ENCODE results near the gene KDM5B.

GRCh38 chr1:202703191-202703590 lies 105.0 kb downstream of the KDM5B start:
- TF ChIP-seq CTCF (conservative IDR thresholded peaks at IDR 0.05; ENCODE audit: low read length) (no peak), EZH2phosphoT487 (IDR thresholded peaks at IDR 0.05; ENCODE audit: borderline replicate concordance, low read depth, low read length) (no peak)
